Stomach (tissue), 4 donors: ENCODE measurements around the gene CLDN3.

ENCODE experiments used
- CTCF ChIP-seq, 7 experiments: fragments of 450-650 bp in 4 of 7; fragments of 200-600 bp in 3 of 7; sonication (generic) in 3 of 7; IDR thresholded peaks; one replicate each; pipeline ENCODE4 v1.5.1; 2016 to 2019; ENCODE audit warnings: antibody characterized with exemption in 7 of 7, control low read depth in 2 of 7, mild to moderate bottlenecking in 1 of 7
- EP300 ChIP-seq: sonication (generic); formaldehyde crosslinking; IDR thresholded peaks from one replicate; pipeline ENCODE4 v1.6.1; 2017; ENCODE audit warnings: antibody characterized with exemption
- POLR2AphosphoS5 ChIP-seq, 3 donors: sonication (generic); formaldehyde crosslinking; IDR thresholded peaks; one replicate each; pipeline ENCODE4 v1.6.1; 2016; ENCODE audit warnings: antibody characterized with exemption in 3 of 3

- TF ChIP-seq CTCF (IDR thresholded peaks at IDR 0.05) = no peak
- TF ChIP-seq EP300 = no peak
- peak; percentile 89 to 99 (median 98) for TF ChIP-seq POLR2AphosphoS5 (IDR thresholded peaks at IDR 0.05)
These were observed 31.3 kb downstream of the CLDN3 start, which contains the start of gene ABHD11 for GRCh38 chr7:73738612-73739386.
